HG02870 (cell line): ENCODE results near the gene NOD2.

Experiments
- ATAC-seq: cut with Tn5 transposase; IDR thresholded peaks from one replicate; pipeline ENCODE4 v1.9.1; 2021; ENCODE audit warnings: mild to moderate bottlenecking, moderate library complexity; ENCODE audit not compliant: unreplicated experiment

Gene NOD2

DNA sequence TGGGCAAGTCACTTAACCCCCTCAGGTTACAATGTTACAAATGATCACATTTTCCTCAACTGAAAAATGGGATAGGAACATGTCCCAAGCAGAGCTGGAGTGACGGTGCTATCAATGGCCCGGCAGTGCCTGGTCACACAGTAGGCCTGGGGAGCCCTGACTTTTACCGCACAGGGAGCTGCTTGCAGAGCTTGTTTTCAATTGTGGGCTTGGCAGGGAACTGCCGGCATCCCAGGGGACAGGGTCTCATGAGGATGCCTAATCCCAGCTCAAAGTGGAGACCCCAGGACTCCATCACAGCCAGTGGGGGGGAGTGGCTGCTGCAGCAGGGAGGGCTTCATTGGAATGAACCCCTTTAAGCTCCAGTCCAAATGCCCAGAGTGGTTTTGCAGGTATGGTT lies 23.7 kb upstream of the NOD2 start:
- ATAC-seq, result no peak

DNA sequence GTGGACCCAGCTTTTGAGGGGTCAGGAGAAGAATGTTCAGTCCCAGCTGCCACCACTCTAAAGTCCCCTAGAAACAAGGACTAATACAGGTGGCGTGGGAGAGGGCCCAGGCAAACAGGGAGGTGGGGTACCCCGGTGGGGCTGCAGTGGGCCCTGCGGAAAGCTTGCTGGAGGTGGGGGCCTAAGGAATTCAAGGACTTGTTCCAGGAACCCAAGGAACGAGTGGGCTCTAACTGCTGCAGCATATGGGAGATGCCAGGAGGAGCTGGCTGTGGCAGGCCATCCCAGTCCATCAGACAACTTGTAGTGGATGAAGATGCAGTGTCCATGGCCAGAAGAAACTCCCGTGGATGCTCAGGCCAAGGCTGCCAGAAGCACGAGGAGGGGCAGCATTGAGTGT lies 22.9 kb upstream of the NOD2 start:
- ATAC-seq, result no peak

DNA sequence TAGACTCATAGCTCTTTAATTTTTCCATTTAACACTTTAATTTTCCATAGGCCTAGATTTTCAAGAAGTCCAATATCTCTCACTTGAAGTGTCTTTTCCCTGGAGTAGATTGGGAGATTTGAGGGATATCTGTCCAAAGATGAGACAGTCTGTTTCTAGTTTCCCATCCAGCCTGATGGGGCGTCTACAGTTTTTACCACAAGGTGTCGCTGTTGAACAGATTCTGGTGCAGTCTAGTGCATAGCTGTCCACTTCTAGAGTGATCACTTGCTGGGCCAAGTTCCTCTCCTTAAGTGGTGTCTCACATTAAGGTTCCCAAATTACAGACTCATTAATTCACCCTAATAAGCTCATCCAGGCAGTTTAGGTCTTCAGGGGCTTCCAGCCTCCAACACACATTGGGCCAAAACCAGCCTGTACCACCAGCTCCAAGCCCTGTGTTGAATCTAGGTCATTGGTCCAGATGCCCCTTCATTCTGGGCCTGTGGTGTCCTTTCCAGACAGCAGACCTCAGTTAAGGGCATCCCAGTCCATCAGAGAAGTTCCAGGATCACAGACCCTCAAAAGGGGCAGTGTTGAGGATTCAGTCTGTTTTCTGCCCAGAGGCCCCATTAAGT lies 21.7 kb upstream of the NOD2 start:
- ATAC-seq, result no peak

DNA sequence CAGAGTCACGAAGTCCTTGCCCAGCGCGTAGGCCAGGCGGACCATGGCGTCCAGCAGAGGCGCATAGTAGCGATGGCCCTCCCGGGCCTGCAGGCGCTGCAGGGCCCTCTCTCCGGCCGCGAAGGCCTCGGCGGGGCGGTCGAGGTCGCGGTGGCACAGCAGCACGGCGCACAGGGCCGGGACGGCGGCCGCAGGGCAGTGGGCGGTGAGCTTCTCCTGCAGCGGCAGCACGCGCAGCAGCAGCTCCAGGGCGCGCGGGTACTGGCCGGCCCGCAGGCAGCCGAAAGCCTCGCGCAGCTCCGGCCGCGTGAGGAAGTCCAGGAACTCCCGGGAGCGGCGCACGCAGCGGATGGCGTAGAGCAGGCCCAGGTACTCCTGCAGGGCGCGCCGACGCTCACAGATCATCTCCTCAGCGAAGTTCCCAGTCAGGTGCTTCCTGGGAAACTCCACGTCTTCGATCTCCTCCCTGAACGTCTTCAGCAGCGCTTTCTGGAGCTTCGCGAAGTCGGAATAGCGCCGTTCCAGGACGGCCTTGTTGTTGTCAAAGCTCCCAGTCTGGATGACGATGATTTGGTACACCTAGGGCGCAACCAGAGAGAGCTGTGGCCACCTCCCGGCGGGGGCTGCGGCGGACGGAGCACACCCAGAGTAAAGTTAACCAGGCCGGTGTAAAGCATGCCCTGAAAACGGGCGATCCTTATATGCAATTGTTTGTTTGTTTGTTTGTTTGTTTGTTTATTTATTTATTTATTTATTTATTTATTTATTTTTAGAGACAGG lies 19.7 kb upstream of the NOD2 start:
- no peak for ATAC-seq

DNA sequence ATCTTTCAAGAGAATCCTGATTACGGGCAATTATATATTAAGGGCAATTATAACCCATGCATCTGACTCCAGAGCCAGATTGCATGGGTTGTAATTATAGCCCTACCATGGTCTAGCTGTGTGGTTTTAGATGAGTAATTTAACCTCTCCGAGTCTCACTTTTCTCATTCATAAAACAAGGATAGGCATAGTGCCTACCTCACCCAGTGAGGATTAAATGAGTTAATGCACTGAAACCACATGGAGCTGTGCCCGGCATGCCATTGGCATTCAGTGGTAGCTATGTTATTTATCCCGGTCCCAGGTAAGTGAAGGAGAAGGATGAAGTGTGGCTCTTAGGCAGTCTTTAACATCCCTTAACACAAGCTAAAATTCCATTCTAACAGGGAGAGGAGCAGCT lies 18.6 kb upstream of the NOD2 start:
- no peak for ATAC-seq

DNA sequence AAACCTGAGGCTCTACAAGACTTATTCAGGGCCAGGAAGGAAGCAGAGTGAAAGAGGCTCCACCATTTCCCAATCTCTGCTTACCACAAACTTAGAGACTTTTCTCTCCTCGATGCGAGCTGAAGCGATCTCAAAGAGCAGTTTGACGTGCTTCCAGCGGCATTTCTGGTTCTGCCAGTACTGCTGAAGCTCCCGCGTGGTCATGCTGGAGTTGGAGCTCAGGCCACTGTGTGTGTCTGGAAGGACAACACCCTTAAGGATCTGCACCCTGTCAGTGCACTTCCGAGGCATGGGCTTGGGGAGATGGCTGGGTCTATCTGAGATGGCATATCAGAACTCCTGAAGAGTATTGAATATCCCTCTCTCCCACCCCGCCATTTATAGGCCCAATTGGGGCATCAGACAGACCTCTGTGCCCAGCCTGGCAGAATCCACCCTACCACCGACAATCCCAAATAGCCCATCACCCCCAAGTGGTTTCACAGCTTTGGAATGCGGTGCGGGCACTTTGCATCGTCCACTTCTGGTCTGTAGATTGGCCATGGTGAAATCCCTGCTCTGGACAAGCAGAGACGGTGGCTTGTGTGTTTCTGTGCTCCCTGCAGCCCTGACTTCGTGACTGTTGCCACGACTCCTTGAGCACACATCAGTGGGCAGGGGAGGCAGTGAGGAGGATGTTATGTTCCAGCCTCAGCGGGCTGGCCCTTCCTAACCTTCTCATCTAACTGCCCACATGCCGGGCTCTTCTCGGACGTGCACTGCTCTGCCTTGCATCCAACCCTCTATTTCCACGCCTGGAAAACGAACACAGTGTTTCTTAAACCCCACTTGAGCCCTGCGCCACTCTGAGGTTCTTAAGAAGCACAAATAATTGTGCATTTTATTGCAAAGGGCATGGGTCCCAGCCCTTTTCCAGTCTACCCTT lies 17.5 kb upstream of the NOD2 start:
- ATAC-seq, result no peak

DNA sequence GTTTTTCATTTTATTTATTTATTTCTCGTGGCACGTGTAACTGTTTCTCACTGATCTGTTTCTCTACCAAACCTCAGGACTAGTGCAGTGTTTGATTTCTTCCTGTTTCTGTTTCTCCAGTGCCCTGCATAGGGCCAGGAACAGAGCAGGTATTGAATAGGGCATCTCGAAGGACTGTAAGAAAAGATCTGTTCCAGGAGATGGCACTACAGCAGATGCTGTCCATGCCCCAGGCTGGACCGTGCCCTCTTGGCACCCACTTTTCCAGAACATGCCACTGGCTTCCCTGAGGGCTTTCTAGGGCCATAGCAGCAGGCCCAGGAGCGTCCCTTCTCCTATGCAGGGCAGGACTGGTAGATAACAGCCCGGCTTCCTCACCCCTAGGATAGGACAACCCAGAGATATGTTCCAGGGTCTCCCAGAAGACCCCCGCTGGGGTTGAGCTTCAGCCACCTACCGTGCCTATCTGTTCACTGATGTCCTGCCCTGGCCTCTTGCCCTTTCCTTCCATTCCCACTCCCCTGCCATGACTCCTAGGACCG lies 16.7 kb upstream of the NOD2 start:
- ATAC-seq, result no peak

DNA sequence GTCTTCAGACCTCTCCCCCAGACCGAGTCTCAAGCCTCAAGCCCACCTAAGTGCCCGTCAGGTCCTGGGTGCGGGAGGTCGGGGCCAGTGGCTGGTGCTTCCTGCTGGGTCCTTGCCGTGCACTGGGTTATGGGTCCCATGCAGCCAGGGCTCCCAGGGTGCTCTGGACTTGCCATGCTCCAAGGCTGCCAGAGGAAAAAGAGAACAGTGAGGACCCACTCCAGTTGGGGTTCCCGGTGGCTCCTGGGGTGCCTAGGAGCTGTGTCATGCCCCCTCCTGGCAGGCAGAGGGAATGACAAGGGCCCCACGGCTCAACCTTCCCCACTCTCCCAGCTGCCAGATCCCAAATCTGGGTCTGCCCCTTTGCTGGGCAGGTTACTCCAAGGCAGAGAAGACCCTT lies 16.1 kb upstream of the NOD2 start:
- no peak for ATAC-seq

DNA sequence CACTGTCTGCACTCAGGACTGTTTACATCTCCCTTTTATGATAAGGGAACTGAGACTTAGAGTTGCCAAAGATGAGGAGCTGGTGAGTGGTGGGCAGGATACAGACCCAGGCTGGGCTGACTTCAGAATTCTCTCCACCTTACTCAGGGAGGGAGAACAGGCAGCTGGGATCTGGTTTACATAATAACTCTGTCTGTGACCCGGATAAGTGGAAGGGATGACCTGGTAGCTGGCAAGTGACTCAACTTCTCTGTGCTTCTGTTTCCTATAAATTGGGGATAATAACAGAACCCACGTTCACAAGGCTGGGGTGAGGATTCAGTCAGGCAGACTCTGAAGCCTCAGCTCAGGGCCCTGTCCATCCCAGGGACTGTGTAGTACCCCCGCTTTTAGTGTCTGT lies 14.9 kb upstream of the NOD2 start:
- no peak for ATAC-seq

DNA sequence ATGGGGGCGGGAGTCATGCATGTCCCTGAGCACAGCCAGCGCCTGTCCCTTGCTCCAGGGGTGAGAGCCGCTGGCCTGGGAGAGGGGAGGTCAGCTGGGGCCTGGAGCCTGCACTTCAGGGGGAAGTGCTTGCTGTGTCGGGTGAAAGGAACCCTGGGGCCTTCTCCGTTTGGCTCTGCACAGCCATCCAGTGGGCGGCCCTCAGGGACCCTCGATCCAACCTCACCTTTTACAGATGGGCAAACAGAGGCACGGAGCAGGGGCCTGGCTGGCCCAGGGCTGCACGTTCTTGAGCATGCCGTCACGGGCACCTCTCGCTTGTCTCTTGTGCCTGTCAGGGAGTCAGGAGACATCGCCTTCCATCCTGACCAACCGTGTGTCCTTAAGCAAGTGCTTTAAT lies 14.1 kb upstream of the NOD2 start:
- no peak for ATAC-seq

DNA sequence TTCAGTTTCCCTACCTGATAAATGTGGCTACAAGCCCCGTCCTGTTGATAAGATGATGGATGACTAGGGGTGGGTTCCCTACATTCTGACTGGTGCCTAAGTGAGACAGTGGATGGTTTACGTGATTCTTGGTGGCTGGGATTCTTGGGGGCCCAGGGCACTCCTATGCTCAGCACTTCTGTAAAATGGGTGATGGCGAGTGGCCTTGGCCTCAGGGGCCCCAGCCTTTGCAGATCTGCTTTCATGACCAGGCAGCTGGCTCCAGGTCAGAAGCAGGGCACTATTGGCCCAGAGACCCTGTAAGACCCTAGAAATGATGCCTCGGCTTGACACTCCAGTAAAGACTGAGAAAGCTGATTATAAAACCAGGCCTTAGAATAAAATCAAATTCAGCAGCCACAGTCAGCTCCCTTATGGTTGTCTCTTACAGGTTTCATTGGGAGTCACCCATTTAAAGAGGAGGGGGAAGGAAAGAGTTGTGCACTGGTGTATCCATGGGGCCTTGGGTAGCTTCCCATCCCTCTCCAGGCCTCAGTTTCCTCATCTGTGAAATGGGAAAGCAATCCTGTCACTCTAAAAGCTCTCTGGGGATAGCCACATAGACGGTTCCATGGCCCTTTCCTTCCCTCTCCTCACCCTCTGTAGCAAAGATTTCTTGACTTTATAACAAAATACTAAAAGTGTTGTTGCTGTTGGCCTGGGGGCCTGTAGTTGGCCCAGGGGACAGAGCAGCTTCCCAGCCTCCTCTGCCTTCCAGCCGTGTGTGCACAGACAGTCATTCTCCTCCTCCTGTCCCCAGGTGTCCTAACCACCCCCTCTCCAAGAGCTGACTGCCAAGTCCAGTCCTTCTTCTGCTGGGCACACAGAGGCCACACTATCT lies 13.5 kb upstream of the NOD2 start:
- no peak for ATAC-seq

DNA sequence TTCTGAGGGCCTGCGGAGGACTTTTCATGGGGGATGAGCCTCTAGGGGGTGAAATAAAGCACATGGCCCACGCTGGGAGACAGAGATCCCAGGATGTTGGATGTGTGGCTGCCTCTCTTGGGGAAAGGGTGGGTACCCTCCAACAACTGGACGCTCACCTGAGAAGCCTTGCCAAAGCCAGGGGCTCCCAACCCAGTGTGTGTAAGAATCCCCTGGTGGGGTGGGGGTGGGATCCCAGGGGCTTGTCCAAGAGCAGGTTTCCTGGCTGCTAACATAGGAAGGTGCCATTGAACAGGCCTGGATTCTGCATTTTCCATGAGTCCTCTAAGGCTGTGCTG lies 12.9 kb upstream of the NOD2 start:
- ATAC-seq, result no peak

DNA sequence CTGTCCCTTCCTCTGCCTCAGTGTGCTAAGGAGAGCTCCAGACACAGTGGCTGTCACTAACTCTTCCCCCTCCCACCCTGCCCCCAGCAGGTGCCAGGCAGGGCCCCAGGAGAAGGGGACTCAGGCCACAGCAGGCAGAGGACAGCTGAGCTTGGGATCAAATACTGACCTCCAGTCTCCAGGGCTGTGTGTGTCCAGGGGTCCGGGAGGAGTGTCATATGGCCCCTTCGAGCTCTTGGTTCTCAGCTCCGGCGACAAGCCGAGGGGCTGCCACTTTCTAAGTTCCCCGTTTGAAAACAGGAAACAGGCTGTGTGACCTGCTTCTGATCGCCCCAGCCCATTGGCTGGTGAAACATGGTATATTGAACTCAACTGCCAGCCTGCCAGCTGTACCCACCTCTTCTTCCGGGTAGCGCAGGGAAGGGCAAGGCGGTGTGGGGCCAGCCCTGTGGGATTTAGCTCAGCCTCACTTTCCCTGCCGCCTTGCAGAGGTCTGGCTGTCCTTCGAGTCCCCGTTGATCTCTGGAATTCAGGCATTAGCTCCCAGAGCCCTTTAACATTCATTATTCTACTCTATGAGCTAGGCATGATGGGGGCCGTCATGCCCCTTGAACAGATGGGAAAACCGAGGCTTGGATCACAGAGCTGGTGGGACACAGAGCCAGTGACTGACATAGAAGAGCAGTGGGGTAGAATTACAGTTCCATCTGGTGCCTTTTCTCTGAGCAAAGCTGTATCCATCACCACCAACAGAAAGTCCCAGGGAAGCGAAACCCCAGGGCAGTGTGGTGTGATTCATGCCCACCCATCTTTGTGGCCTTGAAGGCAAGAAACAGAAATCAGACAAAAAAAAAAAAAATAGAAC lies 12.2 kb upstream of the NOD2 start, which contains the start of gene SNX20:
Gene SNX20 (minus strand): TSS at position 292 of the 865 bp plus-strand sequence. CDS start 3,786 bp downstream, outside the sequence.
- no peak for ATAC-seq

DNA sequence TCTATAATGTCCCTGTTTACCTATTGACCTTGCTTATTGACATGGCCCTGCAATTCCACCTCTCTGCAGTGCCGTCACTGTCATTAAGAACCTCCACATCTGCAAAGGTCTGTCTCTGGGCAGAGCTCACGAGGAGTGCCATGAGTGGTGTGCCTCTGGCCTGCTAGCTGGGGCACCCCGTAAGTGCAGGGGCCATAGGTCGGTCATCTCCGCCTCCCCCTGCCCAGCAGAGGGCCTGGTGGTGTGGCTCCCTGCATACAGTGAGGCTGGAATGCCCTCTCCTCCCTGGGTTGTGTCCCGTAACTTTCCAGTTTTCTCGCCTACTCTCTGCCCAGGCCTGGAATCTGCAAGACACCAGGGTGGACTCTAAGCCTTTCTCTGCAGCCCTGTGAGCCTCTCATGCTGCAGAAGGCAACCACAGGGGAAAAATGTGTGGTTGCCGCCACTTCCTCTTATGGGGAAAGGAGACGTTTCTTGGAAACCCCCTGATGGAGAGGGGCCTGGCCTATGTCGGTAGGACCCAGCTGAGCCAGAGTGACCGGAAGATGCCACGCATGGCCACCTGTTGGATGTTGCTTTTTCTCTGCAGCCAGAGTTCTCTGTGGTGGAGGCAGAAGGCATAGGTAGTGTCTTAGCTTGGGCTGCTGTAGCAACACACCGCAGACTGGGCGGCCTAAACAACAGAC lies 9.6 kb upstream of the NOD2 start:
- peak; percentile 72 for ATAC-seq

DNA sequence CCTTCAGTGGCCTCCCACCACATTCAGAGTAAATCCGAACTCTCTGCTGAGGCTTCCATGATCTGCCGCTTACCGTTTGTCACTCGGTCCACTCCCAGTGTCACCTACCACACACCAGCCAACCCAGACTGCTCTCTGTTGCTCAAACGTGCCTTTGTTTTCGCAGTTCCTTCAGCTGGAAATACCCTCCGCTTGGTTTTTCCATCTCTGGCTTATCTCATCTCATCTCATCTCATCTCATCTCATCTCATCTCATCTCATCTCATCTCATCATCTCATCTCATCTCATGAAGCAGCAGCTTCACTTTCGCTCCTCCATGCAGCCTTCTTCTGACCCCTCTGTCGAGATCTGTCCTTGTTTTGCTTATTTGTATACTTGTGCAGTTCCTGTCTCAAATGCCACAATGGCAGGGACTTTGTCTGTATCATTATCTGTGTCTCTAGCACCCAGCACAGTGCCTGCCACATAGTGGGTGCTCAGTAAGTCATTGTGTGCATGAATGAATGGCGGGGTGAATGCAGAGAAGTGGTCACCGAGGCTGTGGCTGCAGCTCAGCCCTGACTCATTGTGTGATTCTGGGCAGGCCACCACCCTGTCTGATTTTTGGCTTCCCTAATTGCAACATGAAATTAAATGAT lies 8.5 kb upstream of the NOD2 start:
- ATAC-seq, result no peak

DNA sequence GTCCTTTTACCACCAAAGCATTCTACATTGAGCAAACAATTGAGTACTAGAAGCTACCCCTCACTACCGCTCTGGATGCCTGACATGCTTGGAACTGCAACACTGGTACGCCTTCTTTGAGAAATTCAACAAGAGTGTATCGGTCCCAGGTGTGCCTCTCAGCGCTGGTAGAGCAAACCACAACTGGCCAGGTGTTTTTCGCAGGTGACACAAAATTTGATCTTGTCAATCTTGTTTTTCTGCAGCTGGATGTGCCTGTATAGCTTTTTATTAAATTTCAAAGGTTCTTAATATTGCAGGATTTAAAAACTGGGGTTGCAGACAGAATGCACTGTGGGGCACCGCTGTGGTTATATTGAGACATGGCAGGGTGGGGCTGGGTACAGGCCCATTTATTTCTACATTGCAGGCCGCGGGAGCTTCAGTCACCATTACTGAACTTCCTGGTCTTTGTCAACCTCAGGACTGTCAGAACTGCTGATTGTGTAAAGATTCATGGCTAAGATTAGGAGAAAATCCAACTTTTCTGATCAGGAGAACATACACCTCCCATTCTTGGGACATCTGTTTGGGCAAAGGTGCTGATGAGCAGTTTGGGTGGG lies 7.8 kb upstream of the NOD2 start:
- no peak for ATAC-seq

DNA sequence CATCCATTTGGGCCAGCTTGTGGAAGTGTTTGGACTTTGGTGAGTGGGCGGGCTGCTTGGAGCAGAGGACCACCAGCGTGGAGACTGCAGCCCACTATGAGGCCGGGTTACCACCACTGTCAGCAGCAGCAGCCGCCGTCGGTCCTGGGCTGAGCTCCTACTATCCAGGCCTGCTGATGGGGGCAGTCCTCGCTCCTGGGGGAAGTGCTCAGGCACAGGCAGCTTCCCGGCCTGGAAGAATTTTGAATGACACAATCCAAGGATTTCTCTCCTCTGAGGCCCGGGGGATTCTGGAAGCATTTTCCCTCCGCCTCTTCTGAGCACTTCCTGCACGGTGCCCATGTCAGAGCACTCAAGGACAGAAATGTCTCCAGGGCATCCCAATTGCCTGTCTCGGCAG lies 5.3 kb upstream of the NOD2 start:
- no peak for ATAC-seq

DNA sequence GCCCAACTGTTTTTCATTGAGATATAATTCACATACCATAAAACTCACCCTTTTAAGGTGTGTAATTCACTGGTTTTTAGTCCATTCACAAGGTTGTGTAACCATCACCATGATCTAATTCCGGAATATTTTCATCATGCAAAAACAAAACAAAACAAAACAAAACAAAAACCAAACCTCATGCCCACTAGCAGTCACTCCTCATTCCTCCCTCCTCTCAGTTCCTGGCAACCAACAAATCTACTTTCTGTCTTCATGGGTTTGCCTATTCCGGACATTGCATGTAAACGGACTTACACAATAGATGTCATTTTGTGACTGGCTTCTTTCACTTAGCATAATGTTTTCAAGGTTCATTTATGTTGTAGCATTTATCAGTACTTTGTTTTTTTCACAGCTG lies 4.5 kb upstream of the NOD2 start:
- no peak for ATAC-seq
